Panc1 (cell line): ENCODE results near the gene ABI1. TPM values are rescaled to one million over a fixed set of nuclear protein-coding genes. Genes with fewer than 3 reads are reported as not detected.

Experiments used
- ATAC-seq: fragments of 200-7000 bp; cut with Tn5 transposase; 2 replicates; pipeline ENCODE4 v1.9.1; 2020; ENCODE audit warnings: mild to moderate bottlenecking, moderate library complexity
- BruUV-seq: library from RNA; stranded (reverse); fragments of 400-500 nt; replicated peaks from 2 replicates; lab custom pipeline; 2021; lab: Mats Ljungman, UMichigan
- CTCF ChIA-PET: fragments of 300-600 bp; sonication (Branson Sonifier 250); formaldehyde crosslinking; loops from one replicate; lab custom pipeline; 2022; ENCODE audit warnings: antibody characterized with exemption; lab: Charles Lee
- POLR2A ChIA-PET: fragments of 300-600 bp; sonication (Branson Sonifier 250); formaldehyde crosslinking; loops from one replicate; lab custom pipeline; 2022; ENCODE audit warnings: antibody characterized with exemption; lab: Charles Lee
- DNase-seq: peaks from one replicate; pipeline ENCODE4 v3.0.0-alpha.2; 2010; ENCODE audit warnings: low read depth, low spot score
- H3K27ac ChIP-seq: 2 replicates; pipeline ENCODE4 v1.5.1; 2011; ENCODE audit warnings: mild to moderate bottlenecking, low read length, inconsistent platforms
- H3K27me3 ChIP-seq: fragments of 200-500 bp; sonication (Bioruptor generic); 2 replicates; pipeline ENCODE4 v1.6.0; 2014; ENCODE audit warnings: low read length, inconsistent platforms; ENCODE audit not compliant: control insufficient read depth, insufficient read depth
- H3K36me3 ChIP-seq: fragments of 200-500 bp; sonication (Bioruptor generic); 2 replicates; pipeline ENCODE4 v1.5.1; 2014; ENCODE audit warnings: inconsistent platforms, mild to moderate bottlenecking, low read length, moderate library complexity; ENCODE audit not compliant: control insufficient read depth, insufficient read depth
- H3K4me1 ChIP-seq: 2 replicates; pipeline ENCODE4 v1.5.1; 2011; ENCODE audit warnings: inconsistent platforms, mild to moderate bottlenecking, low read length, moderate library complexity; ENCODE audit not compliant: control insufficient read depth, insufficient read depth
- H3K4me3 ChIP-seq, 2 experiments: 2 replicates each; pipeline ENCODE4 v1.5.1; 2011 to 2012; ENCODE audit warnings: low read depth in 2 of 2, low read length in 2 of 2, mild to moderate bottlenecking in 2 of 2, inconsistent platforms in 1 of 2, moderate library complexity in 1 of 2
- H3K9me3 ChIP-seq: fragments of 200-500 bp; sonication (Bioruptor generic); 2 replicates; pipeline ENCODE4 v1.5.1; 2014; ENCODE audit warnings: low read depth, mild to moderate bottlenecking, inconsistent platforms, low read length, moderate library complexity; ENCODE audit not compliant: control insufficient read depth, insufficient read depth
- POLR2AphosphoS5 ChIP-seq: IDR thresholded peaks from 2 replicates; pipeline ENCODE4 v1.6.1; 2012; ENCODE audit warnings: mild to moderate bottlenecking, low read depth, low read length, moderate library complexity
- SIN3A ChIP-seq: IDR thresholded peaks from 2 replicates; pipeline ENCODE4 v1.6.1; 2012; ENCODE audit warnings: low read depth, mild to moderate bottlenecking, low read length, moderate library complexity, borderline replicate concordance; ENCODE audit not compliant: insufficient read depth
- TCF7L2 ChIP-seq: IDR thresholded peaks from 2 replicates; pipeline ENCODE4 v1.6.1; 2011; ENCODE audit warnings: mild to moderate bottlenecking, low read depth, low read length, inconsistent platforms
- in situ Hi-C: cut with HindIII; loops from 2 replicates; pipeline ENCODE4 v1.10.0; 2016; ENCODE audit warnings: low sequenced_read_pairs, low pct_unique_long_range_greater_than_20kb
- intact Hi-C: fragments of 100-400 bp; cut with micrococcal nuclease; formaldehyde crosslinking; loops from one replicate; pipeline ENCODE4 v1.10.0; 2022; ENCODE audit not compliant: unreplicated experiment
- total RNA-seq: library from RNA; stranded (reverse); gene quantifications from one replicate; pipeline ENCODE4 v1.2.1, GENCODE V29; 2021; ENCODE audit not compliant: unreplicated experiment
- TF ChIP-seq, protein P1 (sequence below), 2 experiments: IDR thresholded peaks; 2 replicates each; pipeline ENCODE4 v1.6.1; 2011 to 2012; ENCODE audit warnings: low read depth in 2 of 2, control low read depth in 1 of 2, low read length in 1 of 2, mild to moderate bottlenecking in 1 of 2, moderate library complexity in 1 of 2; ENCODE audit not compliant: insufficient read depth in 1 of 2
- TF ChIP-seq, protein P2 (sequence below): fragments of 450-650 bp; IDR thresholded peaks from 2 replicates; pipeline ENCODE4 v1.5.1; 2017; ENCODE audit warnings: mild to moderate bottlenecking

Gene ABI1
- total RNA-seq, 1 experiment from 2014 or later = 35.2 TPM

- no peaks in the 10 kb centered on the region for H3K27me3 ChIP-seq
- in situ Hi-C loops = no loop called here
- intact Hi-C loops = no loop called here
- ATAC-seq (no peak), DNase-seq (no peak)
- POLR2A ChIA-PET = no interaction called here
- BruUV-seq = no TSS peak
- H3K27ac ChIP-seq = no peak overlapping the region
- TF ChIP-seq TCF7L2 = no peak
- TF ChIP-seq POLR2AphosphoS5 = no peak
- TF ChIP-seq, protein P1, sequence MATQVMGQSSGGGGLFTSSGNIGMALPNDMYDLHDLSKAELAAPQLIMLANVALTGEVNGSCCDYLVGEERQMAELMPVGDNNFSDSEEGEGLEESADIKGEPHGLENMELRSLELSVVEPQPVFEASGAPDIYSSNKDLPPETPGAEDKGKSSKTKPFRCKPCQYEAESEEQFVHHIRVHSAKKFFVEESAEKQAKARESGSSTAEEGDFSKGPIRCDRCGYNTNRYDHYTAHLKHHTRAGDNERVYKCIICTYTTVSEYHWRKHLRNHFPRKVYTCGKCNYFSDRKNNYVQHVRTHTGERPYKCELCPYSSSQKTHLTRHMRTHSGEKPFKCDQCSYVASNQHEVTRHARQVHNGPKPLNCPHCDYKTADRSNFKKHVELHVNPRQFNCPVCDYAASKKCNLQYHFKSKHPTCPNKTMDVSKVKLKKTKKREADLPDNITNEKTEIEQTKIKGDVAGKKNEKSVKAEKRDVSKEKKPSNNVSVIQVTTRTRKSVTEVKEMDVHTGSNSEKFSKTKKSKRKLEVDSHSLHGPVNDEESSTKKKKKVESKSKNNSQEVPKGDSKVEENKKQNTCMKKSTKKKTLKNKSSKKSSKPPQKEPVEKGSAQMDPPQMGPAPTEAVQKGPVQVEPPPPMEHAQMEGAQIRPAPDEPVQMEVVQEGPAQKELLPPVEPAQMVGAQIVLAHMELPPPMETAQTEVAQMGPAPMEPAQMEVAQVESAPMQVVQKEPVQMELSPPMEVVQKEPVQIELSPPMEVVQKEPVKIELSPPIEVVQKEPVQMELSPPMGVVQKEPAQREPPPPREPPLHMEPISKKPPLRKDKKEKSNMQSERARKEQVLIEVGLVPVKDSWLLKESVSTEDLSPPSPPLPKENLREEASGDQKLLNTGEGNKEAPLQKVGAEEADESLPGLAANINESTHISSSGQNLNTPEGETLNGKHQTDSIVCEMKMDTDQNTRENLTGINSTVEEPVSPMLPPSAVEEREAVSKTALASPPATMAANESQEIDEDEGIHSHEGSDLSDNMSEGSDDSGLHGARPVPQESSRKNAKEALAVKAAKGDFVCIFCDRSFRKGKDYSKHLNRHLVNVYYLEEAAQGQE (IDR thresholded peaks at IDR 0.05; ENCODE audit: insufficient read depth in 1 of 2, low read depth in 2 of 2, low read length in 1 of 2) = no peak
- no peak for TF ChIP-seq SIN3A
- TF ChIP-seq, protein P2, sequence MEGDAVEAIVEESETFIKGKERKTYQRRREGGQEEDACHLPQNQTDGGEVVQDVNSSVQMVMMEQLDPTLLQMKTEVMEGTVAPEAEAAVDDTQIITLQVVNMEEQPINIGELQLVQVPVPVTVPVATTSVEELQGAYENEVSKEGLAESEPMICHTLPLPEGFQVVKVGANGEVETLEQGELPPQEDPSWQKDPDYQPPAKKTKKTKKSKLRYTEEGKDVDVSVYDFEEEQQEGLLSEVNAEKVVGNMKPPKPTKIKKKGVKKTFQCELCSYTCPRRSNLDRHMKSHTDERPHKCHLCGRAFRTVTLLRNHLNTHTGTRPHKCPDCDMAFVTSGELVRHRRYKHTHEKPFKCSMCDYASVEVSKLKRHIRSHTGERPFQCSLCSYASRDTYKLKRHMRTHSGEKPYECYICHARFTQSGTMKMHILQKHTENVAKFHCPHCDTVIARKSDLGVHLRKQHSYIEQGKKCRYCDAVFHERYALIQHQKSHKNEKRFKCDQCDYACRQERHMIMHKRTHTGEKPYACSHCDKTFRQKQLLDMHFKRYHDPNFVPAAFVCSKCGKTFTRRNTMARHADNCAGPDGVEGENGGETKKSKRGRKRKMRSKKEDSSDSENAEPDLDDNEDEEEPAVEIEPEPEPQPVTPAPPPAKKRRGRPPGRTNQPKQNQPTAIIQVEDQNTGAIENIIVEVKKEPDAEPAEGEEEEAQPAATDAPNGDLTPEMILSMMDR = no peak
- H3K36me3 ChIP-seq = no peaks in the 10 kb centered on the region
- no peak overlapping the region for H3K4me3 ChIP-seq
- no peaks in the 10 kb centered on the region for H3K9me3 ChIP-seq
- CTCF ChIA-PET = no interaction called here
- no peaks in the 10 kb centered on the region for H3K4me1 ChIP-seq
Measured at GRCh38 chr10:26802527-26802926, 58.2 kb downstream of the ABI1 start.

DNA sequence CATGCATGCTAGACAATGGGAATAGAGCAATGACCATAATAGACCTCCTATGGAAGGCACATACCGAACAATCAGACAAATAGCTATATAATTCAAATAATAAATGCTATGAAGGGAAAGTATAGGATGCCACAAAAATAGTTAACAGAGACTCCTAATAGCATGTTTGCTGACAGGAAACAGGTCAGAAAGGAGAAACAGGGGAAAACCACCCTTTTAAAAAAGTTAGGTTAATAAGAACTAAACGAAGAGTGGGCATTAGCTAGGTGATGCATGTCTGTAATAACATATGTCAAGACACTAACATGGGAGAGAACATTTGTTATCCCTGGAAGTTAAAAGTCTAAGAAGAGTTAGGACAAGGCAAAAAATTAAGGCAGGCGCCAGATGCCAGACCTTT, 58.9 kb downstream of the ABI1 start:
- CTCF ChIA-PET = no interaction called here
- no peaks in the 10 kb centered on the region for H3K27me3 ChIP-seq
- intact Hi-C loops = no loop called here
- POLR2A ChIA-PET = no interaction called here
- TF ChIP-seq, protein P2 = no peak
- TF ChIP-seq POLR2AphosphoS5 (no peak), SIN3A (no peak), TCF7L2 (no peak)
- TF ChIP-seq, protein P1 (IDR thresholded peaks at IDR 0.05; ENCODE audit: insufficient read depth in 1 of 2, low read depth in 2 of 2, low read length in 1 of 2) = no peak
- DNase-seq = no peak
- ATAC-seq = no peak
- in situ Hi-C loops = no loop called here
- H3K4me3 ChIP-seq = no peak overlapping the region
- H3K36me3 ChIP-seq = no peaks in the 10 kb centered on the region
- H3K27ac ChIP-seq = no peak overlapping the region
- no TSS peak for BruUV-seq
- H3K9me3 ChIP-seq = no peaks in the 10 kb centered on the region
- H3K4me1 ChIP-seq = no peaks in the 10 kb centered on the region
